ENCODE results near the gene PDCD1LG2. TPM values are rescaled to one million over a fixed set of nuclear protein-coding genes. Genes with fewer than 3 reads are reported as not detected.
A peak's percentile ranks its signal among the peaks of the same experiment; 100 is the strongest.
"Not testable (repeated sequence)": the region's sequence is repeated elsewhere in the genome, so short reads cannot be mapped to it uniquely, and the experiment has no call there.

PDCD1LG2 gene
- total RNA-seq, result 0.32 TPM

GRCh38 chr9:5510360-5510931 lies at the start of gene PDCD1LG2:
Gene PDCD1LG2, plus strand, starts transcription at chr9:5510531. Its CDS starts 12,016 bp downstream, at chr9:5522547.
- peak; percentile 53 for ATAC-seq

DNA sequence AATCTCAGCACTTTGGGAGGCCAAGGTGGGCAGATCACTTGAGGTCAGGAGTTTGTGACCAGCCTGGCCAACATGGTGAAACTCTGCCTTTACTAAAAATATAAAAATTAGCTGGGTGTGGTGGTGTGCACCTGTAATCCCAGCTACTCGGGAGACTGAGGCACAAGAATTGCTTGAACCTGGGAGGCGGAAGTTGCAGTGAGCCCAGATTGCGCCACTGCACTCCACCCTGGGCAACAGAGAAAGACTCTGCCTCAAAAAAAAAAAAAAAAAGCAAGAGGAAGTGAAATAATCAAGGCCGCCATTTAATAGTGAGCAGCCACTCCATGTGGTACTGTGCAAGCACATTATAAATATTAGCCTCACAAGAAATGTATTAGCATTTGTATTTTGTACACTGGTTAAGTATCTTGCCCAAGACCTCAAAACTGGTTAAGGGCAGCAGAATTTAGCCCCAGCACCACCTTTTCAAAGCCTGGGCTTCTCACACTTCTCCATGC lies 45.5 kb upstream of the PDCD1LG2 start:
- not testable (repeated sequence) for ATAC-seq

DNA sequence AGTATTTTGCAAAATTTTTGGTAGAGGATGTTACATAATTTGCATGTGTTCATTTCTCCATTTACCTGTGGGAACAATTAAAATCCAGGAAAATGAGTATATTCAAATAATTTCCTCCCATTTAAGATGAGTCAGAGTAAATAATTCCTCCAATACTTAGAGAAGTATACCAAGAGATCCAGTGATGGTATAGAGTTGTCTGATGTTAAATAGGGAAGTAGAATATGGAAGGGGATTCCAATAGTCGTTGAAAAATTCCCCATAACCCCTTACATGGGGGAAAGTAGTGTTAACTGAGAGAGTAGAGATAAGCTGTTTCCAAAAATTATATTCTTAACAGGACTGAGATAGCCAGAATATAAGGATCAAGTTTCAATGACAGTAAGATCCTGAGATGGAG lies 44.3 kb upstream of the PDCD1LG2 start:
- ATAC-seq, result no peak

- no peak for ATAC-seq
These were observed 43.6 kb upstream of the PDCD1LG2 start for GRCh38 chr9:5466766-5467165.

DNA sequence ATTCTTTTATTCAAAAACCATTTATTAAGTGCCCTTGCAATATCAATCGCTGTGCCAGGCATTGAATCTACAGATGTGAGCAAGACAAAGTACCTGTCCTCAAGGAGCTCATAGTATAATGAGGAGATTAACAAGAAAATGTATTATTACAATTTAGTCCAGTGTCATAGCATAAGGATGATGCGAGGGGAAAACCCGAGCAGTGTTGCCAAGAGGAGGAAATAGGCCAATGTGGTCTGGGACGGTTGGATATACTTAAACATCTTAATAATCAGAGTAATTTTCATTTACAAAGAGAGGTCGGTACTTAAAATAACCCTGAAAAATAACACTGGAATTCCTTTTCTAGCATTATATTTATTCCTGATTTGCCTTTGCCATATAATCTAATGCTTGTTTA lies 41.5 kb upstream of the PDCD1LG2 start:
- no peak for ATAC-seq

- no peak for ATAC-seq
These were observed 40.2 kb upstream of the PDCD1LG2 start for GRCh38 chr9:5470122-5470521.

GRCh38 chr9:5470816-5471215 lies 39.5 kb upstream of the PDCD1LG2 start:
- no peak for ATAC-seq

- not testable (repeated sequence) for ATAC-seq
These were observed 34.7 kb upstream of the PDCD1LG2 start for GRCh38 chr9:5475611-5476010.

GRCh38 chr9:5478206-5478605 lies 32.1 kb upstream of the PDCD1LG2 start:
- no peak for ATAC-seq

DNA sequence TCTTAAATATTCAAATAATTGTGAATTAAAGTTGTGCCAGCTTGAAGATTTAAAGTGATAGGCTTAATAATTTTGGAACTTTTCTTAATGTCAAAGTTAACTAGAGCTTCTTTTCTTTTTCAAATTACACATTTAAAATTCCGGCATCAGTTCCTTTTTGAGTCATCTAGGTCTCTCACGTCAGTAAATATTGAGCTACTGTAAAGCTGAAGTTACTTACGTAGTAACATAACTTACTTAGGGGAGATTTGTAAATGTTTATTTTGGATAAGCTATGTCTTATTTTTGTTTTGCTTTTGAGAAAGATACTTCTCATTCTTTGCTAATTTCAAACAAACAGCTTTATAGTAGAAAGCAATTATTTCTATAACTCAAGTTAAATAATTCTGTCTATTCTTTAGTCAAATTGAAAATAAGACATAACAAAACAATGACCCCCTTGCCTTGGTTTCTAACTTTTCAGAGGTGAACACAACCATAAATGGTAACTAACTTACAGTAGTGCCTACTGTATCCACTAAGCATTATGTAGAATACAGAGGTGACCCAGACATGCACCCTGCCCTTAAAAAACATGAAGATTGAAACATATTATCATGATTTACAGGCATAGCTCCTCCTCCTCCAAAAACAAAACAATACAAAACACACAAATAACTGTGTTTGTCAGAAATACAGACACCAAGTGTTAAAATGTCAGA lies 30.2 kb upstream of the PDCD1LG2 start:
- no peak for ATAC-seq

DNA sequence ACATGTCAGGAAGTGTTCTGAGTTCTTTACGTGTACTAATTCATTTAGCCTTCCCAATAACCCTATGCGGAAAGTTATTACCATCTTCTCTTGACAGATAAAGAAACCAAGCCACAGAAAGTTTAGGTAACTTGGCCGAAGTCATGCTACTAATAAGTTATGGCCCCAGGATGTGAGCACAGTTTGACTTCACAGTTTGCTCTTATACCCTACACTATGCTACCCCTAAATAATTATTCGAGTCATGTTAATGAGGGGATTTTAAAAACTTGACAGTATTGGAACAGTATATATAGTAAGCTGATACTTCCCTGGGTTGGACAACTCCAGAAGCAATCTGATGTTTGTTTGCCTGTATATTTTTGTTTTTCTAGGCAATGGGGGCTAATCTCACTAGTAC lies 29.4 kb upstream of the PDCD1LG2 start:
- ATAC-seq, result no peak

GRCh38 chr9:5481322-5482040 lies 28.9 kb upstream of the PDCD1LG2 start:
- ATAC-seq, result no peak

DNA sequence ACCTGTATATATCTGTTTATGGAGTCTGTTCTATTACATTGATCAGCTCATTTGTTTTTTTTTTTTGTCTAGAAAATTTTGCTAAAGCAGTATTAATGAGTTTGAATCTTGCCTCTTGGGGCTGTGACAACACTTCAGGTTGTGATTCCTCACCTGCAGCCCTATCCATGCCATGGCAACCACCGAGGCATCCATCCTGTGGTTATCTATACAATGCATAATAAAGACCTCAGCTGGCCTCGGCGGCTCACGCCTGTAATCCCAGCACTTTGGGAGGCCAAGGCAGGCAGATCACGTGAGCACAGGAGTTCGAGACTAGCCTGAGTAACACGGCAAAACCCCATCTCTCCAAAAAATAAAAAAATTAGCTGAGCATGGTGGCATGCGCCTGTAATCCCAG lies 28.1 kb upstream of the PDCD1LG2 start:
- ATAC-seq, result no peak

DNA sequence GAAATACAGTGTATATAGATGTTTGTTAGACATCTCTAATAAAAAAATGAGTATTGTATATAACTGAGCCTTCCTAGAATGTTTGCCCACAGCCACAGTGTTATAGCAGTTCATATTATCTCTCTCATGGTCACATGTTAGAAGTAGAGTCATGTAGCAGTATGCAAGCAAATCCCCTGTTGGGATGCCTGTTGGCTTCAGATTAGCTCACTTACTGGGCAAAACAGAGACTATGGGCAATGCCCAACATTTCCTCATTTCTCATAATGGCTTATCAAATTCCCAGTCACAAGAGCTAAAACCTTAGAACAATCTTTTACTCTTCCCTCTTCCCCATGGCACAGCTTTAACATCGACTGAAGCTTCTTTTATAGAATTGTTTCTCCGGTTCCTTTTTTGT lies 27.0 kb upstream of the PDCD1LG2 start:
- no peak for ATAC-seq

GRCh38 chr9:5485378-5486085 lies 24.8 kb upstream of the PDCD1LG2 start:
- ATAC-seq, result no peak

DNA sequence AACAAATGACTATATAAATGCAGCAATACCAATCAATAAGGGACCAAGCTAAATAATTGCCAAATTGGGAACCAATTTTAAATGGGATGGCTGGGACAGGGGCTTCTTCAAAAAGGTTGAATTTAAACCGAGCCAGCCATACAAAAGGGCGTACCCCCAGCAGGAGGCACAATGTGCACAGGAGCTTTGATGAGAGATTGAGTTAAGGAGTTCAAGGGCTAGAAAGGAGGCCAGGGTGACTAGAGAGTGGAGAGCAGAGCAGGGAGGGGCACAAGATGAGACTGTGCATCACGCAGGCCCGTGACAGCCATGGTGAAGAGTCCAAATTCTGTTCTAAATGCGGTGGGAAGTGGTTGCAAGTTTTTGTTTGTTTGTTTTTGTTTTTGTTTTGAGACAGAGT lies 23.3 kb upstream of the PDCD1LG2 start:
- ATAC-seq, result no peak

DNA sequence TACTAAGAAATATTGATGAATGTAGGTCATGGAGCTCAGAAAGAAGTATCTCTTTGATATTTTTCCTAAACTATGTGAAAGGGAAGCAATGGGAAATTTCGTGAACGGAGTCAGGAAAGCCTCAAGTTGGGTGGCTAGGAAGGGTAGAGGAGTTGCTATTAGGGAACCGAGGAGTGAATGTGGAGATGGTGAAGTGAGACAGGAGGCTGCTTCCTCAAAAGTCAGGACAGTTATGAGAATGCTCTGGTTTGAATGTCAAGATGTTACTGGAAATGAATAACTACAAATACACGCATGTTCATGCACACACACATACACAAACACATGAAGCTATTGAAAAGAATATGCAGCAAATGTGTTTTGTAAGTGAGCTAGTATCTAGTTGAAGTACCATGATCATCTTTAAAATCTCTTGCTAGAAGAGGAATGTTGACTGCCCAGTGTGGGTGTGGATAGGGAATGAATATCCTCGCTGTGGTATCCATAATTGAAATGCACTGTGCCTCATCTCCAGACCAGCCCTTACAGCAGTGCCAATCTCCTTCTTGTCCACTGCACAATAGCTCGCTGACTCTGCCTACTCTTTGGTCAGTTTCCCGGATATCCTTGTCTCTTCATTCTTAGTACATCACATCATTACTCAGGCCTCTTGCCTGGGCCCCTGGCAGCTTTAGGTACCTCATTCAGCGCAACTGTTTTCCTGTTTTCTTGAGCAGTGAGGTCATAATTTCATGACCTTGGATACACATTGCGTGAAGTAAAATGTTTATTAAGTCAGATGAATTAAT lies 21.9 kb upstream of the PDCD1LG2 start:
- no peak for ATAC-seq

GRCh38 chr9:5489630-5490490 lies 20.5 kb upstream of the PDCD1LG2 start:
- ATAC-seq, result no peak

DNA sequence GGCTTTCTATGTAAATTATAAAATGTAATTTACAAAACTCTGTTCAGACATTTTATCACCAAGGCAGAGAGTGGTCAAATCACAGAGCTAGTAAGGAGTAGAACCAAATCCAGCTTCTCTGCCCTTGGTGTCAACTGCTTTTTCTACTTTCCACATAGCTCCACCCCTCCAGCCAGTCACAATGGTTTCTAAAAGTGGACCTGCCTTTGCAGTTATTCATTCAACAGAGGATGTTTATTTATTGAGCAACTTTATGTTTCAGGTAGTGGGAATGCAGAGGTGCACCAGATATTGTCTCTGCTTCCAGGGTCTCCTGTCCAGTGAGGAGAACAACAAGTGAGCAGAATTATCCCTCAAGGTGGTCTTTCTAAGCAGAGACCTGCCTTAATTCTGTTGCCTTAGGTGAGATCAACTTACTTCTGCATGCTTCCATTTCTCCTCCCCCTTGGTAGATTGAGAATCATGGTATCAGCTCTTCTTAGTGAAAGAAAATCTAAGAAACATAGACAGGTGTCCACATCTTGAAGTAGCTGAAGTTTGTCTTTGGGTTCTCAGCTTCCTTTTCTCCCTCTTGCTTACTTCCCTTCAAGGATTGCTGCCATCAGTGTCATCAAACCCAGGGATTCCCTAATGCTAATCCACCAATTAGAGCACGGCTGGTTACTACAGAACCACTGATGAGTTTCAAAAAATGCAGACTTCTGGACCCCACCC lies 17.2 kb upstream of the PDCD1LG2 start:
- ATAC-seq, result peak; percentile 49

- peak; percentile 75 for ATAC-seq
These were observed 16.4 kb upstream of the PDCD1LG2 start for GRCh38 chr9:5493679-5494511.
